ENCODE measurements around the gene DEGS2. TPM values are rescaled to one million over a fixed set of nuclear protein-coding genes. Genes with fewer than 3 reads are reported as not detected.

DEGS2 gene
- total and polyA plus RNA-seq, 2 of the 13 experiments (the other 11 are each of a cell fraction or from before 2014, with no cell fraction given) = 0.09 TPM

DNA sequence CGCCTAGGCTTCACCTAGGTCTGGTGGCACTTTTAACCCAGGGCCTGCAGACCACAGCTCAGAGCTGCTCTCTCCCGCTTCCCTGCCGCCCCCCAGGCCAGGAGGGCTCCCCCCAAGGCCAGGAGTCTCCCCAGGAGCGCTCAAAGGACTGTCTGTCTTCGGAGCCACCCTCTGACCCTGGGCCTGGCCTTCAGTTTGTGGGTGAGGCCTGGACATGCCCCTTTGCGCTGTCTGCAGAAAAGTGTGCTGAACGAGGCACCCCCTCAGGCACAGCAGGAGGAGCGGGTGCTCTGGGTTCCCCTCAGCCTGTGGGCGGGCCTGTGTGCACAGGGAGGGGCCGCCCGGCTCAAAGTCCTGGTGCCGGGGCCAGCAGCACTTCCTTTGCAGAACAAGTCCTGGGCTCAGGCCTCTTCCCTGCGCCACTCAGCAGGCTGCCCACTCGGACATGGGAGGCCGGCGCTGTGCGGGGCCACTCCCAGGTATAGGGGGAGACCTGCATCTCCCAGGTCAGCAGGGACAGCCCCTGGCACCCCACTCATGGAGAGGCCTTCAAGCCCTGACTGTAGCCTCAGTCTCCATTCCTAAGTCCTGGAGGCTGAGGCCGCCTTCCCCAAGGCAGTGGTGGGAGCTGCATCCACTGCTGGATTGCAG, 14.3 kb downstream of the DEGS2 start (continued):
- TF ChIP-seq, protein P1, sequence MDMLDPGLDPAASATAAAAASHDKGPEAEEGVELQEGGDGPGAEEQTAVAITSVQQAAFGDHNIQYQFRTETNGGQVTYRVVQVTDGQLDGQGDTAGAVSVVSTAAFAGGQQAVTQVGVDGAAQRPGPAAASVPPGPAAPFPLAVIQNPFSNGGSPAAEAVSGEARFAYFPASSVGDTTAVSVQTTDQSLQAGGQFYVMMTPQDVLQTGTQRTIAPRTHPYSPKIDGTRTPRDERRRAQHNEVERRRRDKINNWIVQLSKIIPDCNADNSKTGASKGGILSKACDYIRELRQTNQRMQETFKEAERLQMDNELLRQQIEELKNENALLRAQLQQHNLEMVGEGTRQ (IDR thresholded peaks at IDR 0.05; ENCODE audit: low read depth, low read length) = no peak
- TF ChIP-seq, protein P1 (CRISPR knock-in tag; IDR thresholded peaks at IDR 0.05; ENCODE audit: borderline replicate concordance) = peak; percentile 36; the same call in 1 of the 2 replicates
- TF ChIP-seq, protein P2, sequence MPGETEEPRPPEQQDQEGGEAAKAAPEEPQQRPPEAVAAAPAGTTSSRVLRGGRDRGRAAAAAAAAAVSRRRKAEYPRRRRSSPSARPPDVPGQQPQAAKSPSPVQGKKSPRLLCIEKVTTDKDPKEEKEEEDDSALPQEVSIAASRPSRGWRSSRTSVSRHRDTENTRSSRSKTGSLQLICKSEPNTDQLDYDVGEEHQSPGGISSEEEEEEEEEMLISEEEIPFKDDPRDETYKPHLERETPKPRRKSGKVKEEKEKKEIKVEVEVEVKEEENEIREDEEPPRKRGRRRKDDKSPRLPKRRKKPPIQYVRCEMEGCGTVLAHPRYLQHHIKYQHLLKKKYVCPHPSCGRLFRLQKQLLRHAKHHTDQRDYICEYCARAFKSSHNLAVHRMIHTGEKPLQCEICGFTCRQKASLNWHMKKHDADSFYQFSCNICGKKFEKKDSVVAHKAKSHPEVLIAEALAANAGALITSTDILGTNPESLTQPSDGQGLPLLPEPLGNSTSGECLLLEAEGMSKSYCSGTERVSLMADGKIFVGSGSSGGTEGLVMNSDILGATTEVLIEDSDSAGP (CRISPR knock-in tag; IDR thresholded peaks at IDR 0.05; ENCODE audit: borderline replicate concordance) = peak; percentile 79; the same call in 1 of the 2 replicates
- TF ChIP-seq HNRNPUL1 (IDR thresholded peaks at IDR 0.05; ENCODE audit: low read depth, low read length) (no peak), JUND (CRISPR knock-in tag; IDR thresholded peaks at IDR 0.05) (peak; percentile 40; the same call in 1 of the 2 replicates), ZNF563 (CRISPR knock-in tag; IDR thresholded peaks at IDR 0.05) (peak; percentile 79), TOE1 (CRISPR knock-in tag; IDR thresholded peaks at IDR 0.05) (no peak), RFX3 (CRISPR knock-in tag; IDR thresholded peaks at IDR 0.05) (no peak), BRD4 (CRISPR knock-in tag; IDR thresholded peaks at IDR 0.05) (no peak), ZSCAN9 (CRISPR knock-in tag; IDR thresholded peaks at IDR 0.05; ENCODE audit: borderline replicate concordance) (no peak), ZKSCAN8 (CRISPR knock-in tag; IDR thresholded peaks at IDR 0.05; ENCODE audit: borderline replicate concordance) (no peak), ZNF230 (CRISPR knock-in tag; IDR thresholded peaks at IDR 0.05) (no peak), PAX8 (CRISPR knock-in tag; IDR thresholded peaks at IDR 0.05; ENCODE audit: borderline replicate concordance) (0 out of 2 replicates have a peak, but pooled peaks have one; percentile 81), U2AF1 (optimal IDR thresholded peaks at IDR 0.05; ENCODE audit: low read depth, low read length) (peak; percentile 30), TMF1 (CRISPR knock-in tag; IDR thresholded peaks at IDR 0.05; ENCODE audit: low read depth) (peak; percentile 26; the same call in 1 of the 2 replicates), ZNF543 (CRISPR knock-in tag; IDR thresholded peaks at IDR 0.05) (peak; percentile 76; the same call in 1 of the 2 replicates), REPIN1 (CRISPR knock-in tag; IDR thresholded peaks at IDR 0.05; ENCODE audit: borderline replicate concordance, low read depth) (peak; percentile 60), KLF12 (CRISPR knock-in tag; IDR thresholded peaks at IDR 0.05; ENCODE audit: borderline replicate concordance) (peak; percentile 42; the same call in 1 of the 2 replicates), FOXO1 (CRISPR knock-in tag; IDR thresholded peaks at IDR 0.05) (peak; percentile 31; the same call in 1 of the 2 replicates)
- TF ChIP-seq, protein P3, sequence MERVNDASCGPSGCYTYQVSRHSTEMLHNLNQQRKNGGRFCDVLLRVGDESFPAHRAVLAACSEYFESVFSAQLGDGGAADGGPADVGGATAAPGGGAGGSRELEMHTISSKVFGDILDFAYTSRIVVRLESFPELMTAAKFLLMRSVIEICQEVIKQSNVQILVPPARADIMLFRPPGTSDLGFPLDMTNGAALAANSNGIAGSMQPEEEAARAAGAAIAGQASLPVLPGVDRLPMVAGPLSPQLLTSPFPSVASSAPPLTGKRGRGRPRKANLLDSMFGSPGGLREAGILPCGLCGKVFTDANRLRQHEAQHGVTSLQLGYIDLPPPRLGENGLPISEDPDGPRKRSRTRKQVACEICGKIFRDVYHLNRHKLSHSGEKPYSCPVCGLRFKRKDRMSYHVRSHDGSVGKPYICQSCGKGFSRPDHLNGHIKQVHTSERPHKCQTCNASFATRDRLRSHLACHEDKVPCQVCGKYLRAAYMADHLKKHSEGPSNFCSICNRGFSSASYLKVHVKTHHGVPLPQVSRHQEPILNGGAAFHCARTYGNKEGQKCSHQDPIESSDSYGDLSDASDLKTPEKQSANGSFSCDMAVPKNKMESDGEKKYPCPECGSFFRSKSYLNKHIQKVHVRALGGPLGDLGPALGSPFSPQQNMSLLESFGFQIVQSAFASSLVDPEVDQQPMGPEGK (CRISPR knock-in tag; IDR thresholded peaks at IDR 0.05) = peak; percentile 92
- TF ChIP-seq, protein P4, sequence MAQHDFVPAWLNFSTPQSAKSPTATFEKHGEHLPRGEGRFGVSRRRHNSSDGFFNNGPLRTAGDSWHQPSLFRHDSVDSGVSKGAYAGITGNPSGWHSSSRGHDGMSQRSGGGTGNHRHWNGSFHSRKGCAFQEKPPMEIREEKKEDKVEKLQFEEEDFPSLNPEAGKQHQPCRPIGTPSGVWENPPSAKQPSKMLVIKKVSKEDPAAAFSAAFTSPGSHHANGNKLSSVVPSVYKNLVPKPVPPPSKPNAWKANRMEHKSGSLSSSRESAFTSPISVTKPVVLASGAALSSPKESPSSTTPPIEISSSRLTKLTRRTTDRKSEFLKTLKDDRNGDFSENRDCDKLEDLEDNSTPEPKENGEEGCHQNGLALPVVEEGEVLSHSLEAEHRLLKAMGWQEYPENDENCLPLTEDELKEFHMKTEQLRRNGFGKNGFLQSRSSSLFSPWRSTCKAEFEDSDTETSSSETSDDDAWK (CRISPR knock-in tag; IDR thresholded peaks at IDR 0.05) = no peak
- TF ChIP-seq, protein P5, sequence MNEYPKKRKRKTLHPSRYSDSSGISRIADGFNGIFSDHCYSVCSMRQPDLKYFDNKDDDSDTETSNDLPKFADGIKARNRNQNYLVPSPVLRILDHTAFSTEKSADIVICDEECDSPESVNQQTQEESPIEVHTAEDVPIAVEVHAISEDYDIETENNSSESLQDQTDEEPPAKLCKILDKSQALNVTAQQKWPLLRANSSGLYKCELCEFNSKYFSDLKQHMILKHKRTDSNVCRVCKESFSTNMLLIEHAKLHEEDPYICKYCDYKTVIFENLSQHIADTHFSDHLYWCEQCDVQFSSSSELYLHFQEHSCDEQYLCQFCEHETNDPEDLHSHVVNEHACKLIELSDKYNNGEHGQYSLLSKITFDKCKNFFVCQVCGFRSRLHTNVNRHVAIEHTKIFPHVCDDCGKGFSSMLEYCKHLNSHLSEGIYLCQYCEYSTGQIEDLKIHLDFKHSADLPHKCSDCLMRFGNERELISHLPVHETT (CRISPR knock-in tag; conservative IDR thresholded peaks at IDR 0.05) = no peak

Measured in HepG2 (cell line).